ENCODE data around the gene DPH3.

The DPH3 gene

DNA sequence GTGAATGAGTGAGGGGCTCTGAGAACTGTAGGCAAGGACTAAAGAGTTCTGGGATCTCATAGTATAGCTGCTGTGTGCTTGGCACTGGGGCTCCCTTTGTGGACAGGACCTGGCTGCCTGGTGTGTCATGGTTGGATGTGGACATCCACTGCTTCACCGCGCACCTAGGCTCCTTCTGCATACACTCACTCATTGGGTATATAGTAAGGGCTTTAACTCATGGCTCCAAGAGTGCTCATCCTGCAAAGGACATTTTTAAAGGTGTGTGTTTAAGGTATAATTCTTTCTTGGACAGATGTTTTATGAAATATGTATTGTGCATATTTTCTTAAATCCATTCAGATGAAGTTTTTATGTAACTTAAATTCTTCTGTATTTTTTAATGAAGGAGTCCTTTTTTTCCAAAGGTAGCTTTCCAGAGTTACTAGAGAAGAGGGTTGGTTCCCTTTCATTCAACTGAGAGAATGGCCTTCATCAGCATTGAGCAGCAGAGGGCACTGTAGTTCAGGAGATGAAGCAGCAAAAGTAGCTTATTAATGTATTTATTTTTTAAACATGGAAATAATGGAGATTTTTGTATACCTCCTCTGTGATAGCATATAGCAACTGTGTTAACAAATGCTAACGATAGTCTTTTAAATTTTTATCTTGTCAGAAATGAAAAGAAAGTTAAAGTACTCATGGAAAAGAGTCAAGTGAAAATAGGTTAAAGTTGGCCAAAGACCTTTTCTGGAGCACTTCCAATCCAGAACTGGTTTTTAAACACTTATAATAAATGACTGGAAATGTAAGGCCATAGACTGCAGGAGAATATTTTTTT, 25.5 kb upstream of the DPH3 start:
- DNase-seq = peak; percentile 50

DNA sequence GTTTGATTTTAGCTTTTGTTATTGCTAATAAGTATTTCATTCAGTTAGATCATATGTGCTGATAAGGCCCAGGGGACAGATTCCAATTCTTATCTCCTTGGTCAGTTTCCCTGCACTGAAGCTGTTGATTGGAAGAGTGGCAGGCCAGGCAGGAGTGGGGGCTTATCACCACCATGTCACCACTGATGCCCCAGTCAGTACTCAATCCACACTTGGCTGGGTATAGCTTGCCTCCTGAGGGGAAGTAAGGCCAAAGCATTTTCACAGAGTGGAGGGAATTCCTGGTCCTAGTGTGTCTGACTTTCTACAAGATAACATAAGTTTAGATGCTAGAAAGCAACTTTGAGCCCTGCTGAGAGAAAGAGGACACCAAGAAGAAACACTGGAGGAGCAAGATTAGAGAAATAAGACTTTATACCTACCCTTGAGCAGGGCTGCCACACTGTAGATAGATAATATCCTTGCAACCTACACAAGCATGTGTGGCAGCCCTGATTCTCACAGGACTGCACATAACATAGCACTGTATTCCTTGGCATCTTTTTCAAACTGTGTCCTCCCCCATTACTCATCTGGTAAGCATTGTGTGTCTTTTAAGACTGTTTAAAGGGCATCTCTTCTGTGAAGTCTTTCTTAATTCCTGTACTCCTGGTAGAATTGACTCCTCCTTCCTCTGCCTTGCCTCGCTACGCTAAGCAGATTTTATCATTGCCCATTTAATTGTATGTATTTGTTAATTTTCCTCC, 24.6 kb upstream of the DPH3 start:
- peak; percentile 11 for DNase-seq

DNA sequence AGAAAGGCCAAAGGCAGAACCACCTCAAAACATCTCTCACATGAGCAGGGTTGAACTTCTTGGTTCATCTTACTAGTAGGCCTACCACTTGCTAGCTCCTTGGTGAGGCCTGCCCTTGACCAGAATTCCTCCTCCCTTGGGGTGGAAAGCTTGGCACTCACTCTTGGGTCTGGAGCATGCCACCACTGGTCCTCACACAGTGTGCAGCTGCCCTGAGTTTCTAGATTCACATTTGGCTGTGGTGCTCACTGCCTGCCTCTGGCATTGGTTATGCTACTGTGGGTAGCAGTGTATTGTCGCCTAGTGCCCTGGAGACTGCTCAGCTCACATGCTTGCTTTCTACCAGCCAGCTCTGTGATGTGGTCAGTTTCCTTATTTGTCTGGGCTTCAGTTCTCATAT, 23.9 kb upstream of the DPH3 start:
- DNase-seq = no peak

DNA sequence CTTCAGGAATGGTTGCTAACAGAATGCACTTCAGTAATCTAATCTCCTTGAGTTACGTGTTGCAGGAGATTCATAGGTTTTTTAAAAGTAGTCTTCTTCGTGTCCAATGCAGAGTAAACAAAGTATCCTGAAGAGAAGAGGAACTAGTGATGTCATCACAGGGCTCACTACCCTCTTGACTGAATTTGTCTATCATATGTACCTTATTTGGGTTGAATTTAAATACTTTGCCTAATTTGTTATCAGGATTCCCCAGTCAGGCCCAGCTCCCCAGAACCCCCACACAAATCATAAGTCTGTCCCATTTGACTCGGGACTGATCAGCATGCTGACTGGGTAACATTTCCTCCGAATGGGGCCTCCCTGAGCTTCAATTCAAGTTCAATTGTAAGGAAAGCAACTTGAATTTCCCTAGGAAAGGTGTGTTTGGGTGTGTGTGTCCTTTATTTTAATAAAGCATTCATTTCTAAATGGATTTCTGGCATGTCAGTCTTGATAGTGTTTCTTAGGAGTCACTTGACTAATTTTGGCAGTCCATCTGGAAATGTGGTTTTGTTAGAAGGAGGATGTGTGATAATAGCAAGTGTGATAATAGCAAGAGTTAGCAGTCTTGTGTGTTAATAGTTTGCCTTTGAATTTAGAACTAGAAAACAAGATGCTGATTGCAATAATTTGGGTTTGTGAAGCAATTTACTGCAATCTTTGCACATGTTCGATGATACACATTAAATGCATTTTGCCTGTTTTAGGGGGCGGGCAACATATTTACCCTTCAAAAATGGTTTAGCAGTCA, 22.2 kb upstream of the DPH3 start:
- no peak for DNase-seq

DNA sequence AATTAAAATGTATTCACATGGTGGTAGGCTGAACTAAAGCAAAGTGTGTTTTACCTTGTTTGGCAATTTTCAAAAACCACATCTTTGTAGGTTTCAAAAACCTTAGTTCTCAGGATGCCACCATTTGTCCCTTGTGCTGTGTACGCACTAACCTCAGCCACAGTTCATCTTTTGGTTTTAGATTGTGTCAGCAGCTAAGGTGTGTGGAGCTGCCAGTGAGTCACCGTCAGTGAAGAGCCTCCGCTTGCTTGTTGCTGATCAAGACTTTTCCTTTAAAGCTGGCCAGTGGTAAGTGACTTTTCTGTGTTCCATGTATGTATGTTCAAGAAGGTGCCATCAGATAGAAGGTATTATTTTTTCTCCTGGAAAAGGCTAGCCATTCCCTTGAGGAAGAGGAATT, 21.4 kb upstream of the DPH3 start:
- no peak for DNase-seq

DNA sequence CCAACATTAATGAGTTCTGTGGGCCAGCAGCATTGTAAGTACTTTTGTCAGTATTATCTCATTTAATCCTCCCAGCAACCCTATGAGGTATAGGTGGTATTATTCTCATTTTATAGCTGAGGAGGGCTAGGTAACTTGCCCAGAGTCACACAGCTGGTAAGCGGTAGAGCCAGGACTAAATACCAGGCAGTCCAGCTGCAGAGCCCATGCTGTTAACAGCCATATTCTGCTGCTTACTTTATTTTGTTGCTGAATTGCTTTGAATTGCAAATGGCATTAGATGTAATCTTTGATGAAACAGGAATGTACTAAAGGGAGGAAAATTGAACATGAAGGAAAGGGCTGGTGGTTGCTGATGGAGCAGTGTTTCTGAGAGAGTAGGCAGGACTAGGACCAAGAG, 19.9 kb upstream of the DPH3 start:
- DNase-seq = no peak

DNA sequence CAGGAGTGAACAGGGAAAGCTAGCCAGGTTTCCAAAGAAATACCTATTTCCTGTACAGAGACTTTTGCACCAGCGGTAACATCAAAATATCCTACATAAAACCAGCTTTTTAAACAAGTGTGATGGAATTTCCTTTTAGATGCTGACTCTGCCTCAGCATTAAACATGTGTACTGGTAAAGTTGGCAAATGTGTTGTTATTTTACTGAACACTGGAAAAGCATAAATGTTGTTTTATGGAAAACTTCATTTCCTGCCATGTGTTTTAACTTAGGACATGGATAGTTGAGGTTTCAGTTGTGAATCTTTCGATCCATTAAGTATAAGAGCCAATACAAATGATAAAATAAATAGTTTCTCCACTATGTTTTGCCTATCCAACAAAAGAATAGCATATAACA, 15.9 kb upstream of the DPH3 start:
- DNase-seq = peak; percentile 61

DNA sequence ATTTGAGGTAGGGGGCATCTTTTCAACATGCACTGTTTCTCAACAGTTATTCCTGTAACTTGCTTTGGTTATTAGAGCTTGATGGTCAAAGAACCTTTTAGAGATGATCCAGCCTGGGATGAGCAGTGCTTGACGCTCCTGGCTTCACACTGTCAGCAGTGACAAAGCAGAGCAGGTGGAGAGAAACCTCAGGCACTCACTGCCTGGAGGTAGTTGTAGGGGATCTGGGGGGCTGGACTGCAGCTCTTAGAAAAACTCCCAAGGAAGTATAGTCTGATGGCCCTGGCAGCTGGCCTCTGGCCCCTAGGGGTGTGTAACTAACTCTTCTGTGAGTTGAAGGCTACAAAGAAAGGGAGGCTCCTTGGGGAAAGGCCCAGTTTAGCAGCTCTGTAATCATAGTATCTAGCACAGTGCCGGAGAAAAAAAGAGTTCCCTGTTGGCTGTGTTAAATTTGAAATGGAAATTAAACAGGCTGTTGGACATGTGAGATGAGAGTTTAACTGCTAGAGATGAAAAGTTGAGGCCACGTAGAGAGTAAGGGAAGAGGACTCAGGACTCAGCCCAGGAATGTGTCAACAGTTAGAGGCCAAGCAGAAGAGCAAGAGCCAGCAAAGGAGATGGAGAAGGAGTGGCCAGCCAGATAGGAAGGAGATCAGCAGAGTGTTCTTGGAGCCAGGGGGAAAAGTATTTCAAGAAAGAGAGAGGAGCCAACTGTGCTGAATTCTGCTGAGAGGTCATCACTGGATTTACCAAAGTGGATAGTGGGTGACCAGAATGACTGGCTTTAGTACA, 14.5 kb upstream of the DPH3 start:
- DNase-seq = no peak

DNA sequence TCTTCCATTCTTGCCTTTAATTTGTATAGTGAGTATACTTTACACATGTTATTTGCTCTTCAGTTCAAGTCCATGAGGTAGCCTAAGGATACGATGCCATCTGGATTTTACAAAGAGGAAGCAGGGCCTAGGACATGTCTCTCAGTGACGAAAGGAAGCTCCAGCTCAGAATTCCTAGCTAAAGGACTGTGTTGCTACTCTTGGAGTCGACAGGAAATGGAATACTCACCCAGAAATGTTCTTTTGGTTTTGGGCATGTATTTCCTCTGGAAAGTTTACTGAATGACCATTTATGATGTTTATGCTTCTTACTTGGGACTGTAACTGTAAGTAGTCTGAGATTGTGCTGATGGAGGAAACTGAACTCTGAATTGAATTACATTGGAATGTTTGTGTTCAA, 12.7 kb upstream of the DPH3 start:
- DNase-seq = peak; percentile 22

DNA sequence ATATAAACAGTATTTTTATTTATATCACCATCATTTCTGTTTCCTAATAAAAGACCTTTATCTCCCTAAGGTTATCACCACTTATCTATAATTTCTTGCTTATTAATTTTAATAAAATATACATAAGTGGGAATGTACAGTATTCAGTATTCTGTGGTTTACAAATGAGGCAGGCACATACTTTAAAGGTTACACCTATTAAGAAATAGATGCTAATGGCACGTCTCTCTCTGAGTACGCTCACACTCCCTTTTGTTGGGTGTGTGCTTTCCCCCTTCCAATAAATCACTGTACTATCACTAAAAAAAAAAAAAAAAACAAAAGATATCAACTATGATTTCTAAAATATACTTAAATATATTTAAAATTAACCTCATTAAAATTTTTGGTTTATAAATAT, 9.1 kb upstream of the DPH3 start:
- DNase-seq = no peak

DNA sequence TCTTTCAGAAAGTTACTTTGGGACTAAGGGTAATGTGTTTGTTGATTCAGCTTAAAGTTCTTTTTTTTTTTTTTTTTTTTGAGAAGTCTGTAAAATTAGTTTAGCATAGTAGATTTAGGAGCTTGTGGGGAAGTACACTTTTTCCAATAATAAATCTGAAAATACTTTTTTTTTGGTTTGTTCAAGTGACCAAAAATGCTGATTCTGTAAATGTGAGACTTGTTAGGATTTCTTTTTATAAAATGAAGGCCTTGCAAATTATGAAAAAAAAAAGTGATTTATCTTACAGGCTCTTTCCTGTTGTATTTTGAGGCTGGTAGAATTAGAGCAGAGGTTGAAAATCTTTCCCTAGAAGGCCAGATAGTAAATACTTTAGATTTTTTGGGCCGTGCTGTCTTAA, 7.8 kb upstream of the DPH3 start:
- no peak for DNase-seq

DNA sequence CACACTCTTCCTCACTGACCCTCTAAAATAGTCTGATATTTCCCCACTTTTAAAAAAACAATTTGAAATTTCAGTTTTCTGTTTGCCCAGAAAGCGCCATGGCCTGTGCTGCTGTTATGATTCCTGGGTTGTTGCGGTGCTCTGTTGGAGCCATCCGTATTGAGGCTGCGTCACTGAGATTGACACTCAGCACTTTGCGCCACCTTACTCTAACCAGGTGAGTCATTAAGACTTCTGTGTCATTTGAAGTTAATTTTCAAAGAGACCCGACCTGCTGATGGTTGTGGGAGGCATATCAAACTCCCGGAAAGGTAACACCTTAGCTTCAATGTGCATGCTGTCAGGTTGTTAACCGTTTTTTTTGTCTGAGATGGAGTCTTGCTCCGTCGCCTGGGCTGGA, 6.1 kb upstream of the DPH3 start:
- DNase-seq = no peak

DNA sequence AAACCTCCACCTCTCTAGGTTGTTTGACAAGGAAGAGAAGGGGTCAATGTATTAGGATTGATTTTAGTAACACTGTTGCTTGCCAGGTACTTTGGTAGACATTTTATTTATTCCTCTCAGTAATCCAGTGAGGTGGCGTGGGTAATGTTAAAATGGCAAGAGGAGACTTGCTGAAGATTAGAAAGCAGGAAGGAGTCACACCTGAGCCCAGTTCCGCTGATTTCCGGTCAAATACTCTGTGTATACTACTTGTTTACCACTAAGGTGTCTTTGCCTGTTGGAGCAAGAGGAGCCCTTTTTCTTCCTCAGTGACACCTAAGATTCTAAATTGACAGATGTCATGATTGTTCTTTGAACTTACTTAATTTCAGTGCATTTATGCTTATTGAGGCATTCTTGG, 2.0 kb upstream of the DPH3 start:
- DNase-seq = no peak

DNA sequence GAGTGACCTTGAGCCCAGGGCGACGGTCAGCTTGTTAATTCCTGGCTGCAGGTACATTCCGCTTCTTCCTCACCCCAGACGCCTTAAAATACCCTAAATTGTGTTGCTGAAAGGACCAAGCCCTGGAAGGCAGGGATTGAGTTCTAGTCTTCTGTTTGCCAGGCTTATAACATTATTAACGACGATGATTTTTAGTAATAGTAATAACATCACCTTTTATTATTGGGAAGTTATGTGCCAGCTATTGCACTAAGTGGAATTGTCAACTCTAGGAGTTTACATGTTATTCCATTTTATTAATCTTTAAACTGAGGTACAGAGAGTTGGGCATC, 678 bp upstream of the DPH3 start:
- no peak for DNase-seq

DNA sequence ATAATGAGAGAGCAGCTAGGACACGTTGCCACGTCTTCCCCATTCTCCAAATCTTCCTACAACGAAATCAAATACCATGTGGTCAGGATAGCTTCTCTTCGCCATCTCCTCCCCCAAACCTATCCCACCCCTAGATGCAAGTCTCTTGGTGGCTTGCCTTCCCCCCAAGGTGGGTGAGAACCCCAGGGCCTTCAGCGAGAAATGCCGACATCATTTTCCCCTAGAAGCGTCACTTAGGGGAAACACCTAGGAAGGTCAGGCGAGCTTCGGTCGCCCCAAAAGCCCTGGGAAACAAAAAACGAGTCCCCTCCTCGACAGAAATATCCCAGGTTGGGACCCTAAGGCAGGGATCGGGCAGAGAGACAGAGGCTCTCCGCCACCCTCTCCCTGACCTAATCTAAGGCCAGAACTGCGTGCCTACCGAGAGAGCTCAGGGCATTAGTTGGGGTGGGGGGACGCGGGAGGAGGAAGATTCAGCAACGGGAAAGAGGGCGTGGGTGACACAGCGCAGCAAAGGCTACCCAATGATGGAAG, 502 bp downstream of the DPH3 start:
- no peak for DNase-seq

DNA sequence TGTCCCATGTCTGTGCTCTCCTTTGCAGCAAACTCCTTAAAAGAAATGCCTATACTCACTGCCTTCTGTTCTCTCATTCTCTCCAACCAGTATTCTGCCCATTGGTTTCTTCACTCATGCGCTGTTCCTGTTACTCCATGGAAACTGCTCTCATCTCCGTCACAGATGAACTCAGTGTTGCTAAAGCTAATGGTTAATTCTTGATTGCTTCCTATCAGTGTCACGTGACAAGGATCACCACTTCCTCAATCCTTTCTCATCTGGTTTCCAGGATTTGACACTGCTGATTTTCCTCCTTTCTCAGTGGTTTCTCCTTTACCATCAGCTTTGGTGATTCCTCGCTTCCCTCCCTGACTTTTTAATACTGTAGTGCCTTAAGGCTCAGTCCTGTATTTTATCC, 2.6 kb downstream of the DPH3 start:
- DNase-seq = no peak

DNA sequence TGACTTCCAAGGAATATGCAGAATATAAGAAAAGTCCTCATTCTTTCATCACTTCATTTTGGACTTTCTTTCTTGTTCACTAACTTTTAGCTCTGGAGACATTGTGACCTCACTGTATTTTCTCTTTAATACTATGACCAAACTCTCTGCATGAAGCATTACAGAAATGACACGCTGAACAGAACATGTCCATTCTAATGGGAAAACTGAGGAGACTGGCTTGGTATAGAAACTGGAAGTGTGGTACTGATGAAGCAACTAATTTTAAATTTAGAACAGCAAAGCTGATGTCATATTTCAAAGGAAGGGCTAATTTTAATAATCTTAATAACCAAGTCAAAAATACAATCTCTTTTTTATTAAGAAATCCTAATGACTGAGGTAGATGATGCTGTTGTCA, 4.7 kb downstream of the DPH3 start:
- DNase-seq = no peak

DNA sequence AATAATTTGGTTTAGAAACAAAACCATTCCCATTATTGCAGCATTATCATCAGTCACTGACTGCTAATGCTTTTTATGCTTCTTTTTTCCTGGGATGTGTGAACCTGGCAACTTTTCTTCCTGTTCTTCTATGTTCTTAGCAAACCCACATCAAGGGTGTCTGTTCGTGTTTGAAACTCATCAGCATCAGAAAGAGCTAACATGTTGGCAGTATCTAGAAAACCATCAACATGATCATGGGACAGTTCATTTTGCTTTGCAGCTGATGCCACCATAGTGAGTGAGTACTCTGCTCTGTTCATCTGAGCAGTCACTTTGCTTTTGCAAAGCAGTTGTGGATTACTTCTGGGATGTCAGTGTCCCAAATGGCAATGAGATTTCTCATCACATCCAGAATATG, 5.9 kb downstream of the DPH3 start:
- no peak for DNase-seq

DNA sequence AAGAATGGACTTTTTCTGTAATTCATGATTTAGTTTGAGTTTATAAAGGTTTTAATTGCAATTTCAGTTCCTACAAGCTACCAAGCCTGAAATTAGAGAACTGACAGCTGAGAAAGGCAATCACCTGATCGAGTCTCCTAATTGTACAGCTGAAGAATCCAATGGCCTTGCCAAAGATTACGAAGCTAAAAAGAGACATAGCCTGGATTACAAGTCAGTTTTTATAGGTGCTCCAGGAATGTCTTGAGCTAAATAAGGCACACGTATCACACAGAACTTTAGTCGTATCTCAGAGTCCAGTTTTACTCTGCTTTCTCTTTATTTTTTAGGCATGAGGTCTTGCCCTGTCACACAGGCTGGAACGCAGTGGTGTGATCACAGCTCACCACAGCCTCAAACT, 6.6 kb downstream of the DPH3 start:
- no peak for DNase-seq

DNA sequence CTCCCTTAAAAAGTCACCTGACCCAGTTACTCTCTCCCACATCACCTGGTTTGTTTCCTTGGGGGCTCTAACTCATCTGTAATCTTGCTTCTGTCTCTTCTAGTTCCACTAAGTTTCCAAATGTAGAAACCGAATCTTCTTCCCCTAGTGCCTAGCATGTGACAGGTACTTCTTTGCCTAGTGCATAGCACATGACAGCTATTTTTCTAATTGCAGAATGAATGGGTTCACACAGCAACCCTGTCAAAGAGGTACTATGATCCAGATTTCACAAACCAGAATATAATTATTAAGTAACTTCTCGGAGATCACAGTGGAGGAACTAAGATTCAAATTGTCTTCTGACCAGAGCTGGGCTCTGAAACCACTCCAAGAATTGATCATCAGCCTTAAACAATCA, 7.4 kb downstream of the DPH3 start:
- DNase-seq = no peak

DNA sequence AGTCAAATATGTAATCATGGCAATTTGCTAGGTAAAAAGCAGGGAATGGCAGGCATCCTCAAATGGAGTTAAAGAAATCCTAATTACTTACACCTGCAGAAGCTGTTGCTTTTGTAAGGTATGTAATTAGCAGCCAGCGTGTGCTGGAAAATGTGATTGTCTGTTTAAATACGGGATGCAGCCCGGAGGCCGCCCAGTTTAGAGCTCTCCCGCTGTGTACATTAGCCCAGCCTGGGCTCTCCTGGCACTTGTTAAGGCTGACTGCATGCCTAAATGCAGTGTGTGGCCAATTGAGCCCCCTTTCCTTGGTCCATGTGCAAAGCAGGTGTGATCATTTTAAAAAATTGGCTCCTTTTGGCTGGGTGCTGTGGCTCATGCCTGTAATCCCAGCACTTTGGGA, 9.0 kb downstream of the DPH3 start:
- DNase-seq = no peak

DNA sequence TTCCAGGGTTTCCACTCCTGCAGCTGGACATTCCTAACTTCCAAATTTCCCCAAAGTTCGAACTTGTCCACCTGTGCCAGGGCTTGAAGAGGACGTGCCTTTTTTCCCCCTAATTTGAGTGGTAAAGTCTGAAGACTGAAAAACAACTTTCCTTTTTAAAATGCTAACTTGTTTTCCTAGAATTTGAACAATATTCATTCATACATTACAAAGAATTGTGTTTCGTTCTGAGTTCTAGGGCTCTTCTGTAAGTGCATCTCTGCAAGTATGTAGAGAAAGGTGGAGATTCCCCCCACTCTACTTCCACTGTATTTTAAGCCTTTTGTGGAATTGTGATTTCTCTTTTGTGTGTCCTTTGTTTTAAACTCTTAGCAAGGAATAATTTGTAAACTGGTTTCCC, 9.4 kb downstream of the DPH3 start:
- DNase-seq = no peak

DNA sequence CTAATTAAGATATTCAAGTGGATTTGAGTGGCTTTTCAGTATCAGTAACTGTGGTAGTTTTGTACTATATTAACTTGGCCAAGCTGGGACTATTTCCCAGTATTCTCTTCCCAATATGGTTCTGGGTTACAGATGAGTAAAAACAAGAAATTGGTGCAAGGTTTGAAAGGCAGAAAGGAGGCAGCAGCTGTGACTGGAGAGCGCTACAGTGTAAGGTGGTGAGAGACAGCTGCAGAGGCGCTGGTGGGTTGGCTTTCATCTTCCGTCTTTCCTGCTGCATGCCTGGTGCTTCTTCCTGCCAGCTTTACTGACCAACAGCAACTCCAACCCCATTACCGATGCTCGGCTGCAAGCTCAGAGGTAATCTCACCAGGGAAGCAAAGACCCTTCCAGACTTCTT, 9.8 kb downstream of the DPH3 start:
- DNase-seq = no peak

All from fibroblast of skin of right quadriceps (primary cell).